Embryonic facial prominence (tissue), 1 donor: ENCODE results near the gene PDHX.
A peak's percentile ranks its signal among the peaks of the same experiment; 100 is the strongest.
"Not testable (repeated sequence)": the region's sequence is repeated elsewhere in the genome, so short reads cannot be mapped to it uniquely, and the experiment has no call there.

Experiments used
- DNase-seq: peaks from one replicate; pipeline ENCODE4 v3.0.0-alpha.2; 2016; ENCODE audit errors: extremely low spot score

The PDHX gene

DNA sequence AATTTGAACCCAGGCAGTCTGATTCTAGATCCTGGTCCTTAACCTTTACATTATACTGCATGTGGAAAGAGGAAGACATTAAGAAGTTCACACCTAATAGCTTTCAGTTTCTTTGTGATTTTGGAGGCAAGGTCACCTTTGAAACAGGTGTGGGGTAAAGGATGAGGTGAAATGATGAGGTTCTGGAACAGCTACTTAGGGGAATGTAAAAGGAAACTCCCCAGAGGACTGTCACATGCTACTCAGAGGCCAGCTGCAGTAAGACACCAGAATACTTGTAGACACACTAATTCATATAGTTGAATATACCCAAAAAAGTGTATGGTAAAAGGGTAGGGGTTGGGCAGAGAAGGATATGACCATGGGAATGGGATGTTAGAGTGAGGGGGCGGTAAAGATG is 5.6 kb upstream of the PDHX start:
- no peak for DNase-seq

DNA sequence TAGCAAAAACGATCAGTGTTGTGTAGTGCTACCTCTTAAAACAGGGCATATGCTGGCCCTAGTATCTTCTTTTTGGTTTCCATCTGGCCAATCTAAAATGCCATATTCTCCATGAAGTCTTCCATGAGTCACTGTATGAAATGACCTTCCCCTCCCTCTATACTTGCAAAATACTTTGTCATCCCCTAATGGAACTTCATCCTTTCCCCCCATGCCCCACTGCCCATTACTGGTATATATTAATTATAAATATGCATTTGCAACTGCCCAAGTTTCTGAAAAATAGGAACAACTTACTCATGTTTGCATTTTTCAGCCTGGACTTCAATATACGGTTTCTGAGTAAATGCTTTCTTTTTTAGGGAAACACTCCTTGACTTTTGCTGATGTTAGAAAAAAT is 4.7 kb upstream of the PDHX start:
- DNase-seq: no peak

DNA sequence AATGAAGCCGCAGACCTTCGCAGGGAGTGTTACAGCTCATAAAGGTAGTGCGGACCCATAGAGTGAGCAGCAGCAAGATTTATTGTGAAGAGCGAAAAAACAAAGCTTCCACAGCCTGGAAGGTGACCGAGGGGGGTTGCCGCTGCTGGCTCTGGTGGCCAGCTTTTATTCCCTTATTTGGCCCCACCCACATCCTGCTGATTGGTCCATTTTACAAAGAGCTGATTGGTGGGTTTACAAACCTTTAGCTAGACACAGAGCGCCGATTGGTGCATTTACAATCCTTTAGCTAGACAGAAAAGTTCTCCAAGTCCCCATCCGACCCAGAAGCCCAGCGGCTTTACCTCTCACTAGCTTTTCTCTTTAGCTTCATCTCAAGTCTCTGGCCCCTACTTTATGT is 2.9 kb upstream of the PDHX start:
- DNase-seq: not testable (repeated sequence)

DNA sequence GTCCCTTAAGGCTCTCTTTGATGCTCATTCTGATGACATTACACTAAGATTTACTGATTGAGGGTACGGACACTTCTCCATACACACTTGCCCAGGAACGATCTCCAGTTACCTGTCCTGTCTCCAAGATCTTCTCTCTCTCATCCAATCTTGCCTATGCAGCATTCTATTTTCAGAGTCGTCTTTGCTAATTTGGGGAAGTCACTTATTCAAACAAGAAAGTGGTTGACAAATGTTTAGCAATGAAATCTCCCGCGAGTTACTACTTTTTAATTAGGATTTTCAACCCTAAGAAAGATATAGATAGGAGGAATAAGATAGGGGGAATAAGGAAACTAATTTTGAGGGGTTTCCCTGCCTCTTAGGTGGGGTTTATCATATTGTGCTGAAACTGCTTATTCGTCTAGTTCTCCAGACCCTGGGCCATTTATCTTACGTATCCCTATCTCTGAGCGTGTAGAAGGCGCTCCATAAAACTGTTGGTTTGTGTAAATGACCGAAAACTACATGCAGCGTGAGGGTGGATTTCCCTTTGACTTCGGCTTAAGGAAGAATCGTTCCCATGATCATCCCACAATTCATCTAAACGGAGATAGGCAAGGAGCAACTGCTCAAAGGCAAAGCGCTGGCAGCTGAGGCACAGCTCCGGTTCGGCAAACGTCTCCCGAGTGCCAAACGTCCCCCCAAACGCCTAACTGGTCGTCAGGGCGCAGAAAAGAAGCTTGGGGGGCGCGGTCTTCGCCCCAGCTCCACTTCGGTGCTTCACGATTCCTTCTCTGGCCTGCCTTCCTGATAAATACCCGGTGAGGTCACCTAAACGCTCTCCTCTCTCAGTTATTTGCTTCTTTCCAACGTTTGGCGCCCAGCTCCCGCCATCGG is 1.0 kb upstream of the PDHX start:
- DNase-seq: no peak

DNA sequence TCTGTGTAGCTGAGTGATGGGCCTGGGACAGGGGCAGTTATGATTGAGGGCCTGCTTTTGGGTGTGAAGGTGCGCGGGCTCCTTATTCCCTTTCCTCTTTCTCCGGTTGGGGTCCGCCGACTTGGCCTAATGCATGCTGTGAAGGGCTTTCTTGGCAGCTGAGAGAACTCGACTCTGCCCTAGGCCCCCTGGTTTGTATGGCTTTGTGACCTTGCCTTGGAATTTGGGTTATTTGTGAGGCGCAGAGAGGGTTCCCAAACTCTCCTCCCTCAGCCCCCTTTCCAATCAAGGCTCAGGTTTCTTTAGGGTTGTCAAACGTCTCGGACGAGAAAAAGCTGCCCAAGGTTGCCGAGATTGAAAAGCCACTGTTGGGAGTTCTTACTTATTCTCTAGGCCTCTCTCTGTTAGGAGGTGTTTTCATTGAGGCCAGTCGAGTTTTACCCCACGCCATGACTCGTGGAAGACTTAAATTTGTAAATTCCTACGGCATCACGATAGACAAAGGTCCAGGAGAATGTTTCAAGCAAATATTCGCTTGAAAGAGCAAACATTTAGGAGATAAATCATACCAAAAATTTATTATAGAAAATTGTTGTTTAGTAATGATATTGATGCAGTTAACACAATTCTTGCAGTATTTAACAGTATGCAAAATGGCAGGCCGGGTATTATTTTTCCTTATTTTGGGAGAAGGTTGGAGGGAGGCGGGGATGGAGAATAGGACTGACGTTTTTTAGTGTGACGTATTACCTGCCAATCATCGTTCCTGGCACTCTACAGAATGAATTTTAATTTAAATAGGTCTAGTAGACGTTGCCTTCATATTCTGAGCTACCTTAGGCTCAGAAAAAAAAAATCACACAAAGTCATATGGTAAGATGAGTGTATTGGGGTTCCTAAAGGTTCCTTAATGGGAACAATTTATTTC is 689 bp downstream of the PDHX start:
- peak; percentile 37 for DNase-seq

DNA sequence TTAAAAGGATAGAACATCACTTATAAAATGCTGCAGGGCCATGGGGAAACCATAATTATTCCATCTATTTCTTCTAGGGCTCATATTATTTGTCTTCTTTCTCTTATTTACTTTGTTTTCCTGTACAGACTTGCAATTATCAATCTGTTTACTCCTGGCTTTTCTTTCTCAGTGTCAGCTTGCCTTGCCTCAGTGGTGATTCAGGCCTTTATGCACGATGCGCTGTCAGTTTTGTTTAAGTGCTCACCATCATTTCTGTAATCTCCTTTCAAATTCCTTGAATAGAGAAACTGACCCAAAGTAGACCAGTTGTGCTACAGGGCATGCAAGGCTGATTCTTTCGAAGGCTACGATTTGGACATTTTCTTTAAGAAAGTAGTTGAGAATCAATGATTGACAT is 4.7 kb downstream of the PDHX start:
- no peak for DNase-seq

DNA sequence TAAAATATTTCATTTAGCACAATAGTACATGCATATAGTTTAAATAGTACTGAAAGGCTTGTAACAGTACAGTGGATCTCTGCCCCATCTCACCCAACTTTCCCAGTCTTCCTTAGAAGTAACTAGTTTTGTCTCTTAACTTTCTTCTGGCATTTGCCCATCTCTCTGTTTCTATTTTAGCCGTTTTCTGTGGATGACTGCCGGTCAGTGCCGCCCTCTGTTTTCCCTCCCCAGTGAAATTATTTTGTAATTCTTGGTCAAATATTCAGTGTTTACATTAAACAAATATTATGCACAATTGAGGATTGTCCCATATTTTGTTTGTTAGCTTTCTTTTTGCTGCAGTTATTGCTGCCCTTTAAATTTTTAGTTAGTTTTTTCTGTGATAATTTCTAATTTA is 8.3 kb downstream of the PDHX start:
- DNase-seq: no peak

DNA sequence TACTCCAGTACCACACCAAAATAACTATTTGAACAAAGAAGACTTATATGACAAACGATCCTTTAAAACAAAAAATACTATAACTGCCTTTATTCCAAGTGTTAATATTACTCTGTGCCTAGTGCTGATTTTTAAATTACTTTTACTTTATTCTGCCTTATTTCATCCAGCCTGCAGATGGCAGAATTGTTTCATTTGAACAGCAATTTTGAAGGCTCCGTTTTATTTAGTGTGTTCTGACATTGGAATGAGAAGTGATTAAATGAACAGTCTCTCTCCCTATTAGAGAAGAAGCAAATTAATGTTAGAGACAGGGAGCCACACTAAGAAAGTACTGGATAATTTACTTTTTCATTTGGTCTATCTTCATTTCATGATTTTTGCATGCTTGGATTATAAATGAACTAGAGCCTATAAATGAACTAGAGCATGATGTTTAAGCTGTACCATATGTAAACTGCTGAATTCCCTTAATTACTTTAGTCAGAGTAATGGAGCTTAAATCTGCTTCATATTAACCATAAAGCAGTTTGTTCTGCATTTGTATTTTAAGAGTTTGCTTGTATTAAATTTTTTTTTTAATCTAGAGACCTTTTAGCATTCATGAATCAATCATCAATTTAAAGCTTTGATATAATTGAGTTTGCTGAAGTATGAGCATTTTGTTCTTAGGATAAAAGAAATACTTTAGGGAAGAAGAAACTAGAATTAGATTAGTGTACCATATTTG is 9.8 kb downstream of the PDHX start:
- peak; percentile 67 for DNase-seq

DNA sequence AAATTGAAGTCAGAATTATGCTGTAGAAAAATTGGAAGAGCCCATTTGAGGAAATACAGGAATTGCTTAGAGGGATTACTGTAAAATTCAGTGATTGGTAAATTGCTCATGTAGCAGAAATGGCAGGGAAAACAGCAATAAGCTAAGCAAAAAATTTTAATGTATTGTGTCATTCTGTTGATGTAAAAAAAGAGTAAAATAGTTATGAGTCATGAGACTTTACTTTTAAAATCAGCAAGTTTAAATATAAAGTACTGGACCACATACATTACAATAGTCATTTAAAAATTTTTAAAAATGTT is 10.4 kb downstream of the PDHX start:
- no peak for DNase-seq

DNA sequence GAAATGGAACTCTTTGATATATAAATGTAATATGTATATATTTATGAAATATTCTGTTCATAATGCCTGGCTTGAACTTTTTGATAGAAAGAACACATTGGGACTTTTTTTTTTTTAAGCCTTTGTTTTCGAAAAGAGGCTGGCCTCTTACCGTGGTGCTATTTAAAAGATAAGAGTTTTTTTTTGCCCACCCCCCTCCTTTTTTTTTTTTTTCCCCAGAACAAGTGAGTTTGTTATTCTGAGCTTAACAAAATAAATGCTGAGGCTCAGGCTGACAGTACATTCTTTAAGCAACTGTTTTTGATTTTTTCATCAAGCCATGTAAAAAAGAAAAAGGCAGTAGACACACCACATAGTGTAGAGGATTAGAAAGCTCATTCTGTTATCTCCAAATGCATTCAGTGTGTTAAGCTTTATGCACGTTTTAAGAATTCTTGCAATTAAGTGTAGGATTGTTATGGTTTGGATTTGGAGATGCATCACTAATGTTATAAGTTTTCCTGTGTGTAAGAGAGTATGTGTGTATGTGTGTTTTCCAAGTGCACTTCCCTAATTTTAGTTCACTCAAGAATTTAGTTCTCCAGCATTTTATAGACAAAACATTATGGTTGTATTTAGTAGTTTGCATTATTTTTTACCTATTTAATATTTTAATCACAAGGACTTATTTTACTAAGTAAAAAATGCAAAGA is 12.0 kb downstream of the PDHX start:
- no peak for DNase-seq

DNA sequence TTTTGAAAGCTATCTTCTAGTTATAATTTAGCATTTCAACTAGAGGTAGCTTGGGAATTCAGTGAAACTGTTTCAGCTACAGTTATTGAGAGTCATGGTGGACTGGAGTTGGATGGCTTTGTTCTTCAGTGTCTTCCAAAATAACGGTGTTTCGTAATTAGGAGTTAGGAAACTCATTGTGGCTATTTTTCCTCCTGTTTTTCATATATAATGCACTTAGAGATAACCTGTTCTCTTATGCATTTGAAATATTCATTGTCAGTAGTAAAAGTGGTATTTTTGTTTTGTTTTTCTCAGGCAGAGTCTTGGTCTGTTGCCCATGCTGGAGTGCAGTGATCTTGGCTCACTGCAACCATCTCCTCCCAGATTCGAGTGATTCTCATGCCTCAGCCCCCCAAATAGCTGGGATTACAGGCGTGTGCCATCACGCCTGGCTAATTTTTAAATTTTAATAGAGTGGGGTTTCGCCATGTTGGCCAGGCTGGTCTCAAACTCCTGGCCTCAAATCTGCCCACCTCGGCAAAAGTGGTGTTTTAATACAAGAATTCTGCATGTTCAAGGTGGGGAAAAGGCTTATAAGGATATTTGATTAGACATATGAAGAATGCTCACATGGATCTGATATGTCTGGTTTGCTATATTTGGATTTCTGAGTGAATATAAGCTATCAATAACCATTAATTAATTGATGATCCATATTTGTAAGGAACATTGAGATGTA is 12.7 kb downstream of the PDHX start:
- no peak for DNase-seq

DNA sequence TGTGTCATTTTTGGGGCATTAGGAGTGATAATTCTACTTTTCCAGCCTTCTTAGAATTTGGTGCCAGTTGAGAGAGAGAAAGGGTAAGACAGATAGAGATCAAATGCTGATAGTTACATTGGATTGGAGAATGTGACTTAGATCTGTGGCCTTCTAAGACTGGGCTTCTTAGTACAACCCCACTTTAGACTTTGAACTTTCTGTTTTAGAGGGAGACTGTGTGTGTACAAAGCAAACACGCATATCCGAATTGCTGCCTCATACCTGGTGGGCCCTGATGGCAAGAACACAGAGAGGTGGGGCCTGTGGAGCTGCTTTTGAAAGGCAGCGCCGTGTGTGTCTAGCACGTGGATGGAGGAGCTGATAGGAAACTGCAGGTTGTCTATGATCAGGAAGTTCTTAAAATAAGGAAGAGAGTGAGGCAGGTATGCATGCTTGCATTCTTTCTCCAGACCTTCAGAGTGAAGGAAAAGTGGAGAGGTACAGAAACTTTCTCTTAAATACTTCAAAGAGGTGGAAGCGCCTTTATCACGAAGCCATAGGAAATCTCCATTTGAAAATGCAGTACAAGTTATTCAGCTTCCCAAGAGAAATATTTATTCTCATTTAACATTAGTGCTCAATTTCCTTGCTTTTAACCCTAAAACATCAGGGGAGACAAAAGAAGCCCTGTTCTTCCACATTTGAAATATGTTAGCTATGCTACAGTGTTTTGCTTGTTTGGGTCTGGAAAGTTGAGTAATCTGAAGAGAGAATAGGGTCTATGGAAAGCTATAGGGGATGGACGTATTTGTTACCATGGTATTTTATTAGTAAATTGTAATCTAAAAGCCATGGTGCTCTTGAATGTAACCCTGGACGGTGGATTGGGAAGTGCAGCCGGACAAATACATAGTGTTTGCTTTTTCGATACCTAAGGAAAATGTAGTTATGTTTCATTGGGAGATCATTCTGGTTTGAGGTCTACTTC is 13.7 kb downstream of the PDHX start:
- DNase-seq: no peak

DNA sequence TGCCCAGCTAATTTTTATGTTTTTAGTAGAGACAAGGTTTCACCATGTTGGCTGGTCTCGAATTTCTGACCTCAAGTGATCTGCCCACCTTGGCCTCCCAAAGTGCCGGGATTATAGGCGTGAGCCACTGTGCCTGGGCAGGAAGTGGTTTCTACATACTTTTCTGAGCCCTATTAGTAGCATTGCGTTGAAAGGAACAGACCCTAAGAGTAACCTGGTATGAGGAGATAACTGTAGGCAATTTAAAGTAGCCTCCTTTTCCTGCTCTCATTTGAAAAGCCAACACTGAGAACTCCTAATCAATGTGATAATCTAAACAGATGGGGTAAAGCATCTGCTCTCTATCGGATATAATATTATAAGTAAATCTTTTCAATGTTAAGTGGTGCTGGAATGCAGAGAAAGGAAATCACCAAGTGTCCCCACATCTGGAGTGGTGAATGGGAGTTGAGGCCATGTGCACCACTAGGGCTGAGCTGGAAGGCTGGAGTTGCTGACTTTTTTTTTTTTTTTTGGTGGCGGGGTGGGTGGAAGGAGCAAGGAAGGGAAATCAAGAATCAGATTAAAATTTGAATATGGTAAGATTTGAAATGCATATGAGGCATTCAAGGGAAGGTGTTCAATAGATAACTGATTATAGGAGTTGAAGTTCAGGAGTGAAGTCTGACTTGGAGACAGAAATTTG is 20.7 kb downstream of the PDHX start:
- DNase-seq: no peak

DNA sequence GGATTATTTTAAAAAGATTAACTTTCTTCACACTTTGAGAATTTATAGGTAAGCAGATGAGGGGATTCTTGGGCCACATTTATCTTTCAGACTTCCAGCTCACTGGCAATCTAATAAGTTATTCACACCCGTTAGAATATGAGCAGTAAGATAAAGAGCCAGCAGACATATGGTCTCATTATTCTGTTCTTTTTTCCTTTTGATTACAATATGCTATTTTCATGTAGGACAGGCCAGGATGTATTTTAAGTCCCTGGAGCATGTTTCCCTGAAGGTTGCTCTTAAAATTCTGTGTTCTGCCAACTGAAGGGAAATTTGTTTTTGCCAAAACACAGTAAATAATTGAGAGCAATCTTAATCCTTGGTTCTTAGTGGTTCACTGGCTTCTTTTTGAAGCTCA is 22.2 kb downstream of the PDHX start:
- no peak for DNase-seq

DNA sequence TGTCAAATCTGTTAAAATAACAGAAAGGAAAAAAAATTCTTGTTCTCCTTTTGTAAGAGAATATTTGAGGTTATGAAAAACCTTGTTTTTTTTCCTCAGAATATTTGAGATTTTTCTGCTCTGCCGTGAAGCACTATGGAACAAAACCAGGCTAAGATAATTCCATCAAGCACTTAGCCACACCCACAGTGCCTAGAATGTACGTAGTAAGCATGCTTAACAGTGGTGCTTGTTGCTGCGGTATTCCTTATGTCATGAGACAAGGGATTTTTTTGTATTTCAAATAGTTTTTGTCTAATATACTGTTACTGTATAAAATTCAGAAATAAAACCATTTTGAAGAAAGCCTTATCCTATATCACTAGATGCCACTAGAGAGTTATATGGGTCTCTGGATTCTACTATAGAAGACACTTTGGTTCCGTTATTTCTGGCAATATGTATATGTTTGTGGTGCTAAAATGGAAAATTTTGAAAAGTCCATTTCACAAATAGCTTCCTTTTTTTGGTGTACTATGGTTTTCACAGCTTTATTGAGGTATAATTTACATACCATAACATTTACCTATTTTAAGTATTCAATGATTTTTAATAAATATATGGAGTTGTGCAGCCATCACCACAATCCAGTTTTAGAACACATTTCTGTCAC is 23.7 kb downstream of the PDHX start:
- no peak for DNase-seq

DNA sequence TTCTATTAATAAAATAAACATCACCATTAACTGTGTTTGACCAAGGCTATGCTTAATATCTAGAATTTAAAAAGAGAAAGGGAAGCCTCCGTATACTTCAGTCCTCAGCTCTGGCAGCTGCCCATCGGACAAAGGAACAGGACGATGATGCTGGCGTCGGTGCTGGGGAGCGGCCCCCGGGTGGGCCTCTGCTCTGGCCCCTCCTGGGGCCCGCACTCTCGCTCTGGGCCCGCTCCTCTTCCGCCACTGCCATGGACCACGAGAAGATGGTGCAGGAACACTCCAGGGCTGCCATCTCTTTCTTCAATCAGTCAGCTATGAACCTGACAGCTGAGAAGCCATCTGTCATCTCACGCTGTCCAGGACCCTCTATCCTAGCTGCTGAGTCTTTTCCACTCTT is 25.3 kb downstream of the PDHX start:
- no peak for DNase-seq

DNA sequence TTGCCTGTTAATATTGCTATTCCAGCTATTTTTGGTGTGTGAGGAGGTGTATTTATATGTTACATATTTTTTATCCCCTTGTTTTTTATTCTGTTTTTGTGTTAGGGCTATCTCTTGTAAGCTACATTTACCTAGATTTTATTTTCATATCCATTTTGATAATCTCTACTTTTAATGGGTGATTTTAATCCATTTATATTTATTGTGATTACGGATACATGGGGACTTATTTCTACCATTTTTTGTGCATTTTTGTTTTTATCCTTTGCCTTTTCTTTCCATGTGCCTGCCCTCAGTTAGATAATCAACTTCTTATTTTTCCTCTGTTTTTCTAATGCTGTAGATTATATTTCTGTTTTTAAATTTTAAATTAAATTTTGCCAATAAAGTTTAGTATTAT is 28.3 kb downstream of the PDHX start:
- DNase-seq: no peak

DNA sequence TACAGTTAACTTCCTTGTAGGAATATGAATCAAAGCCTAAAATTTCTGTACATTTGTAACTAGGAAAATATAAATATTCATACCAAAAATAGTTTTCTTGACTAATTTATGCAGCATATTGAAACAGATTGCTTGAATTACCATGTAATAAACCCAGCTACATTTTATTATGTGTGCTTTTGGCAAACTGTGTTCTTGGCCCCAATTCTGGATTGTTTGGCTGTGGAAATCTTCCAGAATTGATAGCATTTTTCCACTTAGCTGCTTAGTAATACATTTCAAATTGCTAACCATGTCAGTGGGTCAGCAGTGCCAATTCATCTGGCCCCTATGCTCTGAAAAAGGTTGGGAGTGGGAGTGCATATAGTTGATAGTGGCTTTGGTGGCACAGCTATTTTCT is 32.3 kb downstream of the PDHX start:
- DNase-seq: no peak

DNA sequence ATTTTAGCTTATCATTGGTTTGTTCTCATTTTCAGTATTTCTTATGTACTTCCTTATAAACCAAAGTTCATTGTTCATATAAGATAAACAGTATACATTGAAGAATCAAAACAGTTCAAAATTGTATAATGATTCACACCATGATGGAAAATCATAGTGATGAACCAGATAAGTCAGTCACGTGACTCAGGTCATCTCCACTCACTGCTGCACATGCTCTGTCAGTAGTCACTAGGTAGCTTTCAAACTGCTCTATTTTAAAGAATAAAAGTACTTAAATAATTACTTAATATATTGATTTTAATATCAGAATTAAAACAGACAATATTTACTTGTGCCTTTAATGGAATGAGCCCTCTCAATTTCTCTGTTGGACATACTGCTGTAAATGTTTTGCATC is 37.5 kb downstream of the PDHX start:
- no peak for DNase-seq
